CD4-positive, alpha-beta T cell treated with Interleukin-17A for 1 hour (primary cell): ENCODE data around the gene PKD2L2.
"Not testable (repeated sequence)": the region's sequence is repeated elsewhere in the genome, so short reads cannot be mapped to it uniquely, and the experiment has no call there.

ENCODE experiments used
- DNase-seq: peaks from one replicate; pipeline ENCODE4 v3.0.0-alpha.2; 2020

PKD2L2 gene

DNA sequence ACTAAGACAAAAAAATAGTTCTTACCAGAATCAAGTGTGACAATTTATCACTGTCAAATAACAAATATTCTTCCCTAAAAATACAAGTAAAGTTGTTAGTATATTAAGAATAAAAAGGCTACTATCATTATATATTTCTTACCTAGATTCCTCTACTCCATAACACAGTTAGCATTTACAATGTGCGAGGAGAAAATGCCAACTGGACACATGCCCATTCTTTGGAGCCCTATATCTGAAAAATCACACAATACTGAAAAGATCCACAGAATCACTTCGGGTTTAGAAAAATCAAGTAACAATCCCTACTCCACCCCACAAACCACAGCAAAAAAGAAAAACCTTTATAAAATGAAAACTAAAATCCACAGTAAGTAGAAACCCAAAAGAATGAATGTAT lies 70.9 kb downstream of the PKD2L2 start:
- no peak for DNase-seq

DNA sequence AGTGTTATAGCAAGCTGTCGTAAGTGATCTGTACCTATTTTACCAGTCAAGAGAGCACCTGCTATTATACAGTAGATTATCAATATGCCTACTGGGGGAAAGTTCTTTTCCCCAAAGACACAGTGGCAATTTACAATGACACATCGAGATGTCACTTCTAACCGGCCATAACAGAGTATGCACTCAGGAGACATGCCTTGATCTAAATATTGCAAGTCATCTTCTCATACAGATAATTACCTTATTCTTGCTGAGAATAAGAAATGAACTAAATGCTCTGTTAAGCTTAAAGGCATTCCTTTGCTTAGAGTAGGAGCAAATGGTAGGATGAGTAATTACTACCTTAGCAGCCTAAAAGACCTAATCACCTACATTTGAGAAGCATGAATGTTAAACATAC lies 71.6 kb downstream of the PKD2L2 start:
- DNase-seq, result no peak

DNA sequence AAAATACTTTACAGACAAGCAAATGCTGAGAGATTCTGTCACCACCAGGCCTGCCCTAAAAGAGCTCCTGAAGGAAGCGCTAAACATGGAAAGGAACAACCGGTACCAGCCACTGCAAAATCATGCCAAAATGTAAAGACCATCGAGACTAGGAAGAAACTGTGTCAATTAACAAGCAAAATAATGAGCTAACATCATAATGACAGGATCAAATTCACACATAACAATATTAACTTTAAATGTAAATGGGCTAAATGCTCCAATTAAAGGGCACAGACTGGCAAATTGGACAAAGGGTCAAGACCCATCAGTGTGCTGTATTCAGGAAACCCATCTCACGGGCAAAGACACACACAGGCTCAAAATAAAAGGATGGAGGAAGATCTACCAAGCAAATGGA lies 81.1 kb downstream of the PKD2L2 start:
- not testable (repeated sequence) for DNase-seq

DNA sequence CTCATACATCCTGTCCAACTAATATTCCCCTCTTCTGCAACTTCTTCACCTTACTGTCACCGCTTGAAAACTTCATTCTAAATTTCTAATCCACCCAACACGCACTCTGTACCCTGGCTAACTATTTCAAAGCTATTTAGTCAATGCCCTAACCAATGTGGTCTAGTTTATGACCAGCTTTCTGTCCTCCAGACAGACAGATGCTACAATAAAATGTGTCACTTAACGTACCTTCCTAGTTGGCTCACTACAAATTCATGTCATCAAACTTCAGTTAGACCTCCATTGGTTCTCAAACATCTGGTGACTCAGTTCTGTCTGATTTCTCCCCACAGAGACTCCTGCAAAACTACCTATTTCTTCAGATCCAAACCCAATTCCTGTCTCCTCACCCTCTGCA lies 86.0 kb downstream of the PKD2L2 start:
- DNase-seq, result no peak

DNA sequence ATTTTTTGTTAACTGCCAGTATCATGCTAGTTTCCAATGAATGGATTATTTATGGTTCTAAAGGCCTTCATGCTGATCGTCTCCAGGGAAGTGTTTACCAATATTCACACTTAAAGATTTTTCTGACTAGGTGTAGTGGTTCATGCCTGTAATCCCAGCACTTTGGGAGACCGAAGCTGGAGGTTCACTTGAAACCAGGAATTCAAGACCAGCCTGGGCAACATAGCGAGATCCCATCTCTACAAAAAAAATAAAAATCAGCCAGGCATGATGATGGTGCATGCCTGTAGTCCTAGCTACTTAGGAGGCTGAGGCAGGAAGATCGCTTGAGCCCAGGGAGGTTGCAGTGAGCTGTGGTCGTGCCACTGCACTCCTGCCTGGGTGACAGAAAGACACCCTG lies 100.2 kb downstream of the PKD2L2 start:
- no peak for DNase-seq
